LoVo (cell line): ENCODE results near the gene KIRREL1.
"Not testable (repeated sequence)": the region's sequence is repeated elsewhere in the genome, so short reads cannot be mapped to it uniquely, and the experiment has no call there.

Experiments
- DNase-seq: peaks from one replicate; pipeline ENCODE4 v3.0.0-alpha.2; 2016; ENCODE audit warnings: low spot score

KIRREL1 gene

DNA sequence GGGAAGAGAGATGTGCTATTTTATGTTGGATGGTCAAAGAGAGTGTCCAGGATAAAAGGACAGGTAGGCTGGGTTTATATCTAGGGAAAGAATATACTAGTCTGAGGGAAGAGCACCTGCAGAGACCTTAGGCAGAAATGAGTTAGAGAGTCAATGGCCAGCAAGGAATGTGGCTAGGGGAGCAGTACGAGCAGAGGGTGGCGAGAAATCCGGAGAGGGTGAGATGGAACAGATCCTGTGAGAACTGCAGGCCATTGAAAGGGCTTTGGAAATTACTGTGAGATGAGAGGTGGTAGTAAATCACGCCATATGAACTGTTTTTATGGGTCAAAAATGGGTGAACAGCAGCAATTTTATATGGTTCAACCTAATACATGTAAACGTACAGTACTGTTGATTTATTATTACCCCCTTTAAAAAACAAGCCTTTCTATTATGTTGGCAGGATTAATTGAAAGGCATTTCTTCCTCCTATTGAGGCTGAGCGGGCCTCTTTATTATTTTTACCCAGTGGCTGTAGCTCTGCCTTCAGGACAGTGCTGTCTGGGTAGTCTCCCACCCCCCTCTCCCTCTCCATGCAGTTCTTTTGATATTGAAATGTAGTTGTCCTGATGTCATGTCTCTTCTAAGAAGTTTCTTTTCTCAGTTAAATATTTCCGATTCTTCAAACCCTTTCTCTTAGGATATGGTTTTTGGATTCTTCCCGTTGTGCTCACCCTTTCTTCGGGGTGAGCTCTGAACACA lies 112.1 kb downstream of the KIRREL1 start:
- DNase-seq = no peak

GRCh38 chr1:158107916-158108315 lies 114.5 kb downstream of the KIRREL1 start:
- no peak for DNase-seq

DNA sequence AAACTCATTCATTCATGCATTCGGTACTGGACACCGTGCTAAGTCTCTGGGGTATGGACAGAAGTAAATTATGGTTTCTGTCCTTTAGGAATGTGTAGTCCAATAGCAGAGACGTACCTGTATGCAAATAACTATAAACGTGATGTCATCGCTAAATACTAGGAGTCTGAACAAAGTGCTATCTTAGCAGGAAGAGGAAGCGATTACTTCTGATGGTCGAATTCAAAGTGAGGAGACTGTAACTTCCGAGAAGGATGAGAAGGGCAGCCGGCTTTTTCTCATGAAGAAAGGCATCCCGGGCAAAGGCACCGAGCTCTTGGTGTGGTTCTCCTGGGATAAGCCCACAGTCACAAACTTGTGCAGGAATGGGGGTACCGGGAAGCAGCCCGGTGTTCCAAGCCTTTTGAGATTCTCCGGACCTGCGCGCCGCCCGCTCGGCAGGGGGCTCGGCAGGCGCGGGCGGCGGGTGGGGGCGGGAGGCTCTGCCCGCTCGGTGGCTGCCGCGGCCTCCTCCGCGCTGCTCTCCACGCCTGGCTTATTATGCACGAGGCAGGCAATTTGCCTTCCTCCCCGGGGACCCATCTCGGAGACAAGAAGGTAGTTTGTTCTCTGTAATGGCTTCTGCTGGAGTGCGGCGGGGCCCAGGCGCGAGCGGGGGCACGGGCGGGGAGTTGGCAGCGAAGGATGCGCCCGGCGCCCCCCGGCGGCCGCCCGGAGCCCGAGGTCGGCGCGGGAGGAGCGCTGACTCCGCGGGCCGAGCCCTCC lies 119.7 kb downstream of the KIRREL1 start:
- DNase-seq = peak; percentile 34

GRCh38 chr1:158113759-158114127 lies 120.3 kb downstream of the KIRREL1 start:
- no peak for DNase-seq

DNA sequence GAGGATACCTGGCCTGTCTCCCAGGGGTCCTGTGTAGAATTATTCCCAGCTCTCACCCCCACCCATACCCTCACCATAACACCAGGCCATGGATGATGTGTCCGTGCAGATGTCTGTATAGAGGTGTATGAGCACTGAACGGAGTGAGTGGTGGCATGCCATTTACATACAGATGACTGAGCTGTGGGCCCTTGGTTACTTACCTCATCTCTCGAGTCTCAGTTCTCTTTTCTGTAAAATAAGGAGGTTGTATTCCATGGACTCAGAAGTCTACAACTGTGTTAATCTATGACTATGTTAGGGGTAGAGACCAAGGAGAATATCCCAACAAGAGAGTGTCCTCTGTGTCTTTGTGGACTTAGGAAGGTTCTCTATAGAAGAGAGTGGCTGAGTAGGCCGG lies 121.7 kb downstream of the KIRREL1 start:
- no peak for DNase-seq

GRCh38 chr1:158116311-158117167 lies 123.1 kb downstream of the KIRREL1 start:
- DNase-seq = no peak

- no peak for DNase-seq
Measured at GRCh38 chr1:158117854-158118704, 124.6 kb downstream of the KIRREL1 start.

GRCh38 chr1:158118713-158119402 lies 125.4 kb downstream of the KIRREL1 start:
- no peak for DNase-seq

- no peak for DNase-seq
Measured at GRCh38 chr1:158119976-158120653, 126.7 kb downstream of the KIRREL1 start.

- DNase-seq = peak; percentile 57
Measured at GRCh38 chr1:158121604-158122254, 128.3 kb downstream of the KIRREL1 start.

GRCh38 chr1:158122833-158123388 lies 129.5 kb downstream of the KIRREL1 start:
- no peak for DNase-seq

- no peak for DNase-seq
Measured at GRCh38 chr1:158124034-158124433, 130.6 kb downstream of the KIRREL1 start.

DNA sequence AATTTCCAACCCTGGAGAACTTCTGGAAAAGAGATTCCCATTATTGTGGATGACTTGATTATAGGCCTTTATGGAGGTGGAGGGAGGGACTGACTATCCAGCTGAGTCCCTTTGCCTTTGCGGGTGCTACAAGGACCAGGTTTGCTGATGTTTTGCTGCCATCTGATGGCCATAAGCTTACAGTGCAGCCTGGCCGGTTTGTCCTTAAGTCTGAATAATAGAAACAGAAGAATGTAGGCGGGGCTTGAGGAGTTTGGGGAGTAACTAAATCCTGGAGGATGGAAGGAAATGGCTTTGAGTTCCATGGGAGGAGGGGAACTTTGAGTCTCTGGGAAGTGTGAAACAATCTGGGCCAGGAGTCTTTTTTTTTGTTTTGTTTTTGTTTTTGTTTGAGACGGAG lies 131.6 kb downstream of the KIRREL1 start:
- DNase-seq = peak; percentile 85

DNA sequence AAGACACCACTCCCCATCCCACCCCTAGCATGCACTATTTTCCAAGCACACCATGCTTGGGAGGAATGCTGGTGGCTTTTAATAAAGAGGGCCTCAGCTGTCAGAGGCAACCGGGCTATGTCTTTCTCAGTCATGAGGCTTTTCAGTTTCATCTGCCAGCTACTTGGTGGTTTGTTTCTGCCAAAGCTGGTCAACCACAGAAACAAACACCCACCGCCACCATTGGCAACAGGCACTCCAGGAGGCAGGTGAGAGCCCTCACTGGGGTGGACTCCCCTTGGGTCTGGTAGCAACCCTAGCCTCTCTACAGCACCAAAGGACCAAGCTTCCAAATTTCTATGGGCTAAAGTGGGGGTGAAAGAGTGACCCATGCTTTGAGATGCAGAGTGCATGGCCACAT lies 133.0 kb downstream of the KIRREL1 start:
- no peak for DNase-seq

- DNase-seq = not testable (repeated sequence)
Measured at GRCh38 chr1:158128531-158128930, 135.1 kb downstream of the KIRREL1 start.

- DNase-seq = no peak
Measured at GRCh38 chr1:158131217-158131616, 137.8 kb downstream of the KIRREL1 start.

DNA sequence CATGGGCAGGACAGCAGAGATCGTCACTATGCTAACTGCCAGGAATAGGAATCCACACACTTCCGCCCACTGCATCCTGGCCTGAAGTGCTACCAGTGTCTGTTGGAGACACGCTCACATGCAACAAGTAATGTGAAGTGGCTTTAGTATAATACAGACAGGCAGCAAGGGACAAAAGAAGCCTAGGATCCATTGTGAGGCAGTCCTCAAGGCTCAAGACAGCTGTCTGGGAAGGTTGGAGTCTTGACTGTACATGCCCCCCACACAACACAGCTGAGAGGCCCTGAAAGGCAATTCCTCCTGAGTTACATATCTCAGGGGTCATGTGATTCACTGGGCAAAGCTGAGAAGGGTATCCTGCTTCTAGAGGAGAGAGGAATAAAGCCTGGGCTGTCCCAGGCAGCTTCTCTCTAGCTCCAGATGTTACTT lies 147.3 kb downstream of the KIRREL1 start:
- no peak for DNase-seq

- no peak for DNase-seq
Measured at GRCh38 chr1:158145173-158145719, 151.8 kb downstream of the KIRREL1 start.

- DNase-seq = no peak
Measured at GRCh38 chr1:158146165-158146564, 152.7 kb downstream of the KIRREL1 start.
